Measurements from ENCODE around the gene FSD1.
A peak's percentile ranks its signal among the peaks of the same experiment; 100 is the strongest.

Gene FSD1

DNA sequence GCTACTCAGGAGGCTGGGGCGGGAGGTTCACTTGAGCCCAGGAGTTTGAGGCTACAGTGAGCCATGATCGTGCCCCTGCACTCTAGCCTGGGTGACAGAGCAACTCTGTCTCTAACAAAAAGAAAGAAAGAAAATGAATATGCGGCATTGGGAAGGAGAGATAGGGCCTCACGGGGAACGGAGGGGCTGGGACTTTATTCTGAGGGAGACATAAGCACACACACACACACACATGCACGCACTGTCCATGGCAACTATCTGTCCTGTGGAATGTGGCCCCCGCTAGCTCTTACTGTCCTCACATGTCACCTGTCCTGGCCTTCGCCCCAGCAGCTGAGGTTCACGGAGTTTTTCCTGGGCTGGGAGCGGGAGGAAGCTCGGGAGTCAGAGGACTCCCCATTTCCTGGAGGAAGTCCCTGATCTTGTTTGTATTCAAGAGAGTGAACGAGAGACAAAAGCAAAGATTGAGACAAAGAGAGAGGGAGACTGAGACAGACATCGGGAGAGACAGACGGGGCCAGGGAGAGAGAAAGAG lies 33.6 kb downstream of the FSD1 start:
- H3K4me2 ChIP-seq, result peak overlapping the region; percentile 79 to 98 (median 92)

DNA sequence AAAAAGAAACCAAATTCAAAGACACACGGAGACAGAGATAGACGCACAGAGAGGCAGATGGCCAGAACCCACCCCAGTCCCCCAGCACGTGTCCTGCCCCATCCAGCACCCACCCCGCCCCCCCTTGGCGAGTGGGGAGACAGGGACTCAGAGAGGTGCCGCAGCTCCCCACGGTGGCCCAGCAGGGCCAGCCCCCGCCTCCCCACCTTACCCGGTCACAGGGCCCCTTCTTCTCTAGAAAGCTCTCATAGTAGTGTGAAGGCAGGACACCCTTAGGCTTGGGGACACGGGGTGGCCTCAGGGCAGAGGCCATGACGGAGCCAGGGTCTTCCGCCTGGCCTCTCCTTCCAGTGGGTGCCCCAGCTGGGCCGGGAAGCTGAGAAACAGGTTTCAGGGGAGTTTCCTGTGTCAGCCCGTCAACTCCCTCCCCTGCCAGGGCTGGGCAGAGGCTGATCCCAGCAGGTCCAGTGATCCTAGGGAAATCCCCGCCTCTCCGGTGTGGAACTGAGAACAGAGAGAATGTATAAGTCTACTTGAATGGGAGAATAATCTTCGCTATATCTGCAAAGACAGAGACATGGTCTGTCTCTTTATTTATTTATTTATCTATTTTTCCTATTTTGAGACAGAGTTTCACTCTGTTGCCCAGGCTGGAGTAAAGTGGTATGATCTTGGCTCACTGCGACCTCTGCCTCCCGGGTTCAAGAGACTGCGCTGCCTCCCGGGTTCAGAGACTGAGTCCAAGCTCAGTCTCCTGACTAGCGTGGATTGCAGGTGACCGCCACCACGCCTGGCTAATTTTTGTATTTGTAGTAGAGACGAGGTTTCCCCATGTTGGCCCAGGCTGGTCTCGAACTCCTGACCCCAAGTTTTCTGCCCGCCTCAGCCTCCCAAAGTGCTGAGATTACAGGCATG lies 34.3 kb downstream of the FSD1 start, which contains the start of gene STAP2:
Gene STAP2, minus strand, starts transcription at position 387 of the 915 bp plus-strand sequence. Its CDS starts 74 bp downstream, at position 313.
- TF ChIP-seq Cebpa-rat (IDR thresholded peaks at IDR 0.05), result no peak
- H3K9ac ChIP-seq, result peak within 1 kb of the TSS; percentile 71 to 85 (median 78)
- H4K20me1 ChIP-seq, result no peaks in the 10 kb centered on the region
- no peaks in the 10 kb centered on the region for H3K27me3 ChIP-seq
- peak within 1 kb of the TSS; percentile 79 to 98 (median 92) for H3K4me2 ChIP-seq
- peak within 1 kb of the TSS; percentile 62 to 86 (median 76); a peak in 21 of 22 replicates for H3K27ac ChIP-seq
- peaks cover 21 to 31% (median 24%) of the 10 kb centered on the region in 10 experiments for H3K4me1 ChIP-seq
- H3K36me3 ChIP-seq, result peaks cover 0 to 14% (median 0%) of the 10 kb centered on the region in 11 experiments; a peak in 7 of 22 replicates
- H3K9me3 ChIP-seq (replicated peaks in 1 of 11), result peaks cover 0 to 6% (median 0%) of the 10 kb centered on the region in 11 experiments; a peak in 4 of 22 replicates
- peak within 1 kb of the TSS; percentile 37 to 68 (median 56); a peak in 19 of 20 replicates for H3K4me3 ChIP-seq

More for the DNA sequence above, 33.6 kb downstream of the FSD1 start:
- H3K4me1 ChIP-seq, result peaks cover 21 to 31% (median 24%) of the 10 kb centered on the region in 10 experiments
- H3K36me3 ChIP-seq, result peaks cover 0 to 16% (median 0%) of the 10 kb centered on the region in 11 experiments; a peak in 7 of 22 replicates
- peak overlapping the region; percentile 71 to 85 (median 78) for H3K9ac ChIP-seq
- peaks cover 0 to 6% (median 0%) of the 10 kb centered on the region in 11 experiments; a peak in 4 of 22 replicates for H3K9me3 ChIP-seq (replicated peaks in 1 of 11)
- peak overlapping the region; percentile 37 to 68 (median 56); a peak in 19 of 20 replicates for H3K4me3 ChIP-seq
- no peaks in the 10 kb centered on the region for H3K27me3 ChIP-seq
- H3K27ac ChIP-seq, result peak overlapping the region; percentile 62 to 86 (median 76); a peak in 20 of 22 replicates
- TF ChIP-seq Cebpa-rat (IDR thresholded peaks at IDR 0.05), result no peak
- no peaks in the 10 kb centered on the region for H4K20me1 ChIP-seq

DNA sequence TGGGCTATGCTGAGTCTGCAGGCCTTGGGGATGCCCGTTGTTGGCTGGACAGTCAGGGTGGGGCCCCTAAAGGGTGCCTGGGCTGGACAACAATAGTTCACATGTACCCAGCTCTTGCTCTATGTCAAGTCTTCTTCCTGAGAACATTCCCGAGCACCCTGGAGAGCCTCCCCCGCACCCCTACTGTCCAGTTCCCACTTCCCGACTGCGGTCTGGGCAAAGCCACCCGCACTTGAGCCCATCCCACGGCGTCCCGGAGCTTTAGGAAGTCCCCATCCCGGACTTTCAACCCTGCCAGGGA lies 37.9 kb downstream of the FSD1 start:
- Histone ChIP-seq H3K4me2 (peak overlapping the region; percentile 80 to 98 (median 91)), H3K4me3 (peak overlapping the region; percentile 56 to 74 (median 64)), H3K4me1 (peaks cover 30 to 46% (median 34%) of the 10 kb centered on the region in 10 experiments), H3K27me3 (no peaks in the 10 kb centered on the region), H3K36me3 (peaks cover 10 to 19% (median 16%) of the 10 kb centered on the region in 11 experiments; a peak in 21 of 22 replicates), H3K27ac (peak overlapping the region; percentile 25 to 89 (median 84); a peak in 20 of 22 replicates), H4K20me1 (peaks cover 0 to 20% (median 0%) of the 10 kb centered on the region in 11 experiments; a peak in 5 of 22 replicates), H3K9ac (peak overlapping the region; percentile 72 to 89 (median 84)), H3K9me3 (replicated peaks in 1 of 11) (no peaks in the 10 kb centered on the region)
- TF ChIP-seq Cebpa-rat (IDR thresholded peaks at IDR 0.05), result no peak

DNA sequence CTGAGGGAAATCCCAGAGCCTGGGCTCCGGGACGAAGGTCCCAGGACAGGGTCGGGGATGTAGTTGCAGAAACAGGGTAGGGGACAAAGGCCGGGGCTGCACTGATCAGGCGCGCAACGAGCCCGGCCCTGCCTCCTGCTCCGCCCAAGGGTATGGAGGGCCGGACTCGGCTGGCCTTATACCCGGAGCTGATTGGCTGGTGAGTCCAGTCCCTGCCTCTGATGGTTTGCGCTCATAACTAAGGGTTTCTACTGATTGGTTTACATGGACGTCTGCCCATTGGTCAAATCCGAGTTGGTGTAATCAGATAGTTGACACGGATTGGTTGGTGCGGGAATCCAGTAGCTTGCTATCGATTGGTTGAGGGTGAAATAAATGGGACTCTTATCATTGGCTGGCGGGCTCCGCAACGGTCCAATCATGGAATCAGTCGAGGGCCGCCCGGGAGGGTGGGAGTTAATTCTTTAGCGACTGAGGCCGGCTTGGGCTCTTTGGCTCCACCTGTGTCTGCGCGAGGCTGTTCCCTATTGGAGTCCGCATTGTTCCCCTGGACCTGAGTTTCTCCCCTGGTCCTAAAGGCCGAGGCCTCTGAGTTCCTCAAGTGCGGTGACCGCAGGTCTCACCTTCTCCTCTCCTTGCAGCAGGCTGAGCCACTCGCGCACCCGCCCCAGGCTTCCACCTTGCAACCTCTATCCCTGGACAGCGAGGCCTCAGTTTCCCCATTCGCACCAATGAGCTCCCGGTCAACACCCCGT lies 38.4 kb downstream of the FSD1 start:
- Histone ChIP-seq H3K27me3 (no peaks in the 10 kb centered on the region), H3K9ac (peak overlapping the region; percentile 72 to 89 (median 84)), H3K36me3 (peaks cover 14 to 24% (median 17%) of the 10 kb centered on the region in 11 experiments), H3K4me3 (peak overlapping the region; percentile 61 to 82 (median 70)), H4K20me1 (peaks cover 0 to 20% (median 0%) of the 10 kb centered on the region in 11 experiments; a peak in 5 of 22 replicates), H3K4me1 (peaks cover 28 to 42% (median 31%) of the 10 kb centered on the region in 10 experiments), H3K4me2 (peak overlapping the region; percentile 80 to 100 (median 96)), H3K9me3 (replicated peaks in 1 of 11) (no peaks in the 10 kb centered on the region), H3K27ac (peak overlapping the region; percentile 25 to 89 (median 84); a peak in 21 of 22 replicates)
- TF ChIP-seq Cebpa-rat (IDR thresholded peaks at IDR 0.05), result no peak

DNA sequence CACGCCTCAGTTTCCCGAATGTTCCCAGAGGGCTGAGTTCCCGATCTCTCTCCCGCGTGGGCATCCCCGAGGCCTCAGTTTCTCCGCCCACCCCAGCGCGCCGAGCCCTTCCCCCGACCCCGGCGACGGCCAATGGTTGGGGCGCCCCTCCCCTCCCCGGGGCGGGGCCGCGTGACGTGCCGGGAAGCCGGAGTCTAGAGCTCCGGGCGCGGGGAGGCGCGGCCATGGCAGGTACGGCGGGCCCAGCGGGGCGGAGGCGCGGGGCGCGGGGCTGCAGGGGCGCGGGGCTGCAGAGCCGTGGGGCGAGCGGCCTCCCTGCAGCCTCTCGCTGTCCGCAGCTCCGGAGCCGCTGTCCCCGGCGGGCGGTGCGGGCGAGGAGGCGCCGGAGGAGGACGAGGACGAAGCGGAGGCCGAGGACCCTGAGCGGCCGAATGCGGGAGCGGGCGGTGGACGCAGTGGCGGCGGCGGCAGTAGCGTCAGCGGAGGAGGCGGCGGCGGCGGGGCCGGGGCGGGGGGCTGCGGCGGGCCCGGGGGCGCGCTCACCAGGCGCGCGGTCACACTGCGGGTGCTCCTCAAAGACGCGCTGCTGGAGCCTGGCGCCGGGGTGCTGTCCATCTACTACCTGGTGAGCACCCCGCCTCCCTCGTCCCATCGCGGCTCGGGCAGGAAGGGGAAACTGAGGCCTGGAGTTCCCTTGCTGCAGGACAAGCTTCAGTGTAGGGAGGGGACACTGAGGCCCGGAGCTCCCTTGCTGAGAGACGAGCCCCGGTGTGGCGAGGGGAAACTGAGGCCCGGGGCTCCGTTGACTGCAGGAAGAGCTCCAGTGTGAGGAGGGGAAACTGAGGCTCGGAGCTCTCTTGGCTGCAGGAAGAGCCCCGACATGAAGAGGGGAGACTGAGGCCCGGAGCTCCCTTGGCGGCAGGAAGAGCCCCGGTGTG lies 39.2 kb downstream of the FSD1 start, which contains the start of gene MPND:
Gene MPND, plus strand, starts transcription at position 193 of the 938 bp plus-strand sequence. Its CDS starts 32 bp downstream, at position 225.
- Histone ChIP-seq H3K36me3 (peaks cover 18 to 31% (median 25%) of the 10 kb centered on the region in 11 experiments), H3K4me1 (peaks cover 21 to 34% (median 24%) of the 10 kb centered on the region in 10 experiments), H3K4me2 (peak within 1 kb of the TSS; percentile 92 to 100 (median 99)), H3K27me3 (no peaks in the 10 kb centered on the region), H3K9me3 (replicated peaks in 1 of 11) (no peaks in the 10 kb centered on the region), H3K27ac (peak within 1 kb of the TSS; percentile 25 to 89 (median 84); a peak in 21 of 22 replicates), H3K9ac (peak within 1 kb of the TSS; percentile 72 to 89 (median 84)), H4K20me1 (peaks cover 0 to 20% (median 0%) of the 10 kb centered on the region in 11 experiments; a peak in 5 of 22 replicates), H3K4me3 (peak within 1 kb of the TSS; percentile 61 to 82 (median 70))
- no peak for TF ChIP-seq Cebpa-rat (IDR thresholded peaks at IDR 0.05)

DNA sequence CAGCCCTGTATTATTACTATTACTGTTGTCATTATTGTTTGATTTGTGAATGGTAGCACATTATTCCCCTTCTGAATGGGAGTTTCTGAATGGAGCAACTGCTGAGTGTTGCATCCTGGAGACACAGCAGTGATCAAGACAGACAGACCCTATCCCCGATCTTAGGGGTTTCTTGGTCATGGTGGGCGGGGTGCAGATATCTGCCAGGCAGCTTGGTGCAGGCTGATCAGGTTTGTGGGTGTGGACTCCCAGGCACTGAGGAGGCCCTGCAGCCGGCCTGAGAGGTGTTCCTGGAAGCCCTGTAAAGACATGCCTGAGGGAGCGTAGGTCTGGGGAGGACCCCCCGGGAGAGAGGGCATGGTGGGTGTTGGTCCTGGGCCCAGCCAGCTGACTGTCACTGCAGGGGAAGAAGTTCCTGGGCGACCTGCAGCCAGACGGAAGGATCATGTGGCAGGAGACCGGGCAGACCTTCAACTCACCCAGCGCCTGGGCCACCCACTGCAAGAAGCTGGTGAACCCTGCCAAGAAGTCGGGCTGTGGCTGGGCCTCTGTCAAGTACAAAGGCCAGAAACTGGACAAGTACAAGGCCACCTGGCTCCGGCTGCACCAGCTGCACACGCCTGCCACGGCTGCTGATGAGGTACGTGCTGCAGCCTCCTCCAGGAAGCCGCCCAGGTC lies 41.1 kb downstream of the FSD1 start:
- Histone ChIP-seq H3K9me3 (replicated peaks in 1 of 11) (no peaks in the 10 kb centered on the region), H3K9ac (no peak overlapping the region), H3K27ac (no peak overlapping the region), H3K4me1 (peaks cover 16 to 28% (median 18%) of the 10 kb centered on the region in 10 experiments), H3K36me3 (peaks cover 24 to 47% (median 36%) of the 10 kb centered on the region in 11 experiments), H3K4me2 (no peak overlapping the region; a peak in 1 of 22 replicates), H4K20me1 (peaks cover 0 to 20% (median 0%) of the 10 kb centered on the region in 11 experiments; a peak in 6 of 22 replicates), H3K27me3 (no peaks in the 10 kb centered on the region), H3K4me3 (no peak overlapping the region)
- no peak for TF ChIP-seq Cebpa-rat (IDR thresholded peaks at IDR 0.05)

DNA sequence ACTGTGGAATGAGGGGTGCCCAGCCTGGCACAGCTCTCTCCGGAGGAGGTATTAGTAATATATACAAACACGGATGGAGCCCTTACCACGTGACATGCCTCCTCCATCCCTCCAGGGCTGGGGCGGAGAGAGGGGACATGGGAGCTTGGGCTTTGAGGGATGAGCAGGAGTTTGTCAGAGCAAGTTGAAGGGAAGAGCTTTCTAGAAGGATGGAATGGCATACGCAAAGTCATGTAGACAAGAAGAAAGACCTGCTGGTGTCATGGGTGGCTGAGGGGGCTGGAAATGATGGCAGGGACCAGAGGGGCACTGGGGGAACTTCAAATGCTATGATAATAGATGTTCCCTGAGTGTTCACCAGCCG lies 41.6 kb downstream of the FSD1 start:
- Histone ChIP-seq H3K9ac (no peak overlapping the region), H3K4me2 (no peak overlapping the region)
- TF ChIP-seq Cebpa-rat (IDR thresholded peaks at IDR 0.05), result no peak

More for the DNA sequence above, 41.6 kb downstream of the FSD1 start:
- peaks cover 0 to 20% (median 0%) of the 10 kb centered on the region in 11 experiments; a peak in 6 of 22 replicates for H4K20me1 ChIP-seq
- no peaks in the 10 kb centered on the region for H3K9me3 ChIP-seq (replicated peaks in 1 of 11)
- peaks cover 28 to 53% (median 41%) of the 10 kb centered on the region in 11 experiments for H3K36me3 ChIP-seq
- H3K4me1 ChIP-seq, result peaks cover 16 to 28% (median 18%) of the 10 kb centered on the region in 10 experiments
- no peak overlapping the region for H3K27ac ChIP-seq
- no peak overlapping the region for H3K4me3 ChIP-seq
- H3K27me3 ChIP-seq, result no peaks in the 10 kb centered on the region

Measured in BLaER1 treated with 17β-estradiol and CSF1 and Interleukin-3, amounts not matched to agents 10 nM and 100 nM (cell line).